ENCODE results near the gene PLEKHG7.

DNA sequence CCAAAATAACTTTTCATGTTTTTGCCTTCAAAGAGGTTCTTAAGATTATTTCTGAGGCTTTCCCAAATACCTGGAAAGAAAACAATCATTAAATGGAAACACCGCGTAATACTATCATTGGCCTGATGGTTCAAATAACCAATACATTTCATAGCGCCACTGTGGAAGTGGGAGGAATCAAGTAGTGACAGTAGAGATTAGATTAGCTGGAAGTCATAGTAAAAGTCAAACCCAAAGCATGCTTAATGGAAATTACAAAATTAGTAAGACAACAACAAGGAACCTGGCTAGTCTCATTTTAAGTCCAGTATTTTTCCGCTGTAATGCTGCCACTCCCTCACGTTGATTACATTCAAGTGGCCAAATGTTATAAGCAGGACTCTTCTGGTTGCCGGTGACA is 41.5 kb upstream of the PLEKHG7 start:
- TF ChIP-seq EZH2 (IDR thresholded peaks at IDR 0.05; ENCODE audit: insufficient read depth, poor library complexity, severe bottlenecking) (no peak), EZH2phosphoT487 (IDR thresholded peaks at IDR 0.05; ENCODE audit: insufficient read depth, low read depth) (no peak)

Measured in GM23248 (cell line).